ENCODE data around the gene PLCB4.

The PLCB4 gene

DNA sequence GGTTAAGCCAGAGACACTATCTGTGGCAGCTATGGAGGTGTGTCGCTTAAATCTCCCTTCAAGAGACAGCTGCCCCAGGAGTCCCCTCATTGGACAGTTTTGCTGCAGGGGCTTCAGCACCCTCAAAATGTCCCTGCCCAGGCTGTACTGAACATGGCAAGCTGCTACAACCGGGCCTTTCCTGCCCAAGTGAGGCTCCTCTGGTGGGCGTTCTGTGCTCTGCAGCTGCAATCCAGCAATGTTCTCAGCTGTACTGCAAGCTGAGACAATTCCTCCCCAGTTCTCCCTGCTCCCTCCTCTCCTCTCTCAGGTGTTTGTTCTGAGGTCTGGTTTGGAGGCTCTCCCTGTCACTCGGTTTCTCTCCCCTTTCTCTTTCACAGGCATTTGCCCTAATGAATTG, 254.7 kb downstream of the PLCB4 start:
- no peak for DNase-seq (ENCODE audit: low read depth)

DNA sequence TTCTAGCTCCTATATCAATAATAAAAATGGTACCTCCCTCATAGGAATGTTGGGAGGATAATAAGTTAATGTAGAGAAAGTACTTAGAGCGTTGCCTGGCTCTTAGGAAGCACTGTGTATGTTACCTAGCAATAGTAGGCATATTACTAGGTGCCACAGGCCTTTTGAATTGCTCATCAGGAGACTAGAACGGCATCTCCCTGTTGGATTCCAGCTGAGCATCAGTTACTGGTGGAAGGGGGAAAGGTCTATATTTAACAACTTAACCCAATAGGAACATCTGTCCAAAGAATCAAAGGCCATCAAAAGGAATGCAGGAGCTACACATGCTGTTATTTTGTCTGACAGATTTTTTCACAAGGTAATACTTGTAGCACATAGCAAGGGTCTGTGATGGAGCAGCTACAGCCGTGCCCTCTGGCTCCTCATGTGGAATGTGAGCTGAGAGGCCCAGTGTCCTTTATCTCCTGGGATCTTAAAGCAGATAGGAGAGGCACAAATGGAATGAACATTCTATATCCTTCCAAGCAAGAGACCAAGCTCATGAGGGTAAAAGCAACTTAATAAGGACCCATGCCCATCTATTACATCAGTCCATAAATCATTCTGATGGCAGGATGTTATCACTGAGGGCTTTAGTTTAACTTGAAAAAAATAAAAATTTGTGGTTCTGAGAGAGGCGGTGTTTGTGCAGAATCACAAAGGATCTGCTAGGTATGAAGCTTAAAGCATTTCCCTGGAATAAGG, 260.6 kb downstream of the PLCB4 start:
- DNase-seq (ENCODE audit: low read depth): no peak

DNA sequence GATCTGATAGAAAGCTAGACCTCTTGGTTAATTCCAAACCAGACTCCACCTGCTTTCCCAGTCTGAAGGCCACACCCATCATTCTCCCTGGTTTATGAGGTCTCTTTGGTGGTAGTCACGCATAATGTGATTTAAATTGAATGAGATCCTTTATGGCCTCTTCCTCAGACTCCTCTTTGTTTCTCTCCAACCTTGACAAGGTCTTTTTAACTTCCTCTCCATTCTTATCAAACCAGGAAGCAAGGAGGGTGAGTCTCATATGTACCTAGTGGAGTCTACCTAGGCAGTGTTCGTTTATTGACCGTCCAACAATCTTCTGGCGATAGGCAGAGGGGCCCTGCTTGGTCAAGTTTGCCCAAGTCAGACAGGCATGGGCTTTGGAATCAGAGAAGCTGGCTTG, 261.3 kb downstream of the PLCB4 start:
- no peak for DNase-seq (ENCODE audit: low read depth)

DNA sequence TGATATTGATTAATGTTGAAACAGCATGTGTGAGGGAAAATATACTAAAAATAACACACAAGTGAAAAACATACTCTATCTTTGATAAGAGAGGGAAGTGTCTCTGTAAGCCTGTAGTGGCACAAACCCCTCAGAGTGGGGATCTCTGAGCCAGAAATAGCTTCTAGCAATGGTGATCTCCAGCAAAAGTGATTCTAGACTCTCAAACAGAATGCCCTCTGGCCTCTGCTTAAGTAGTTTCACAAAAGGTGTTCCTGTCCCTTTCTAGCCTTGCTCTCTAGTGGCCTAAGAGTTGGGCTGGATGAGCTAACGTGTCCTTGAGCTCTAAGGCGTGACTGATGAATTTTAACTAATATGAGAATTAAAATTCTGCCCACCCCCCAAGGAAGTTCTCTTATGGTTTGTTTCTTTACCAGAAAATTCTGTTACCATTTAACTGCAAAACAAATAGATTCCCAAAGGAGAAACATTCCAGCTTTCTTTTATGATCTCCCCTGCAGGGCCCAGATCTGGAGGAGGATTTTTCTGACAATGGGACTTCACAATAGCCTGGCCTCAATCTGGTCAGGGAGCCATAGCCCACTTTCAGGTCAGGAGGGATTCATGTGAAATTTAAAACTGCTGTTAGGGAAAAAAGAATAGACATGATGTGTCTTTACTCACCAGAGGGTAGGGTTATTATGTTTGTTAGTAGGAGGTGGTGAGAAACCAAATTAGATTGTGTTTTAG, 263.0 kb downstream of the PLCB4 start:
- DNase-seq (ENCODE audit: low read depth): no peak

DNA sequence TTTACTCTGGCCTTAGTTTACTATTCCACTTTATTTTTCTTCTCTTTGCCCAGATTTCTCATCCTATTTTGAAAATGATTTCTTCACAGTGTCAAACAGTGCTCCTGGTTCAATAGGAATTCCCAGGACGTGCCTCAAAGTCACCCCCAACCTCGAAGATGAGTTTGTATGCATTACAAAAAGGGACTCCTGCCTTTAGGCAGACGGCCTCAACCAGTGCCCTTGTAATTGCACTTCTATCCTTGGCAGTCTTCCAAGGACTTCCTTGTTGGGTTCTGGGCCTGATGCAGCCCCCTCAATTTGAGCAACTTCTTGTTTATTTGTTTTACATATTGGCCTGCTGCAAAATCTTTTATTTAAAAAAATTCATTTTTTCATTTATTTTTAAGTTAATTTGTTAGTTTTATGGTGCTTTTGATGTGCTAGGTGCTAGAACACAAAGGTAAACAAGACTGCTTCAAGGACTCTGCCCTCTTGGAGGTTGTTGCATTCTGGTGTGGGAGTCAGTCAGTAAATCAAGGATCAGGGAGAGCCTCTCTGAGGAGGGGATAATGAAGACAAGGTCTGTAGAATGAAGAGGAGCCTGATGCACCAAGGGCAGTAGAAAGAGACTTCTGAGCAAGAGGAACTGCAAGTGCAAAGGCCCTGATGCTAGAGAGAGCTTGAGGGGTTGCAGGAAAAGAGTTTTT, 264.0 kb downstream of the PLCB4 start:
- no peak for DNase-seq (ENCODE audit: low read depth)

DNA sequence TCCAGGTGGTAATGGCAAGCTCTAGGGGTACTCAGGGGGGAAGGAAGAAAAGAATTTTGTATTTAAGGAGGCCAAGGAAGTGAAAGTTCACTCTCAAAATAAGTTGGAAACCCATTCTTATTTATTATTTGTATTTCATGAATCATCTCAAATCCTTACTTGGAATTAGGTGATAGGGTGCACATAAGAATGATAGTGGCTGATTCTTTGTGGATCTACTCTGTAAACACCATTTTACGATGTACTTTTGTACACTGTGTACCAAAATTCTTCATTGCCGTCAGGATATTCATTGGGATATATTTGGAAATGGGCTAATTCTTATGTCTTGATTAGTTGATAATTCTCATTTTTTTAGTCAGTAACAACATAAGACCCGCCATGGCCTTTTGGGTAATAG, 266.0 kb downstream of the PLCB4 start:
- no peak for DNase-seq (ENCODE audit: low read depth)

DNA sequence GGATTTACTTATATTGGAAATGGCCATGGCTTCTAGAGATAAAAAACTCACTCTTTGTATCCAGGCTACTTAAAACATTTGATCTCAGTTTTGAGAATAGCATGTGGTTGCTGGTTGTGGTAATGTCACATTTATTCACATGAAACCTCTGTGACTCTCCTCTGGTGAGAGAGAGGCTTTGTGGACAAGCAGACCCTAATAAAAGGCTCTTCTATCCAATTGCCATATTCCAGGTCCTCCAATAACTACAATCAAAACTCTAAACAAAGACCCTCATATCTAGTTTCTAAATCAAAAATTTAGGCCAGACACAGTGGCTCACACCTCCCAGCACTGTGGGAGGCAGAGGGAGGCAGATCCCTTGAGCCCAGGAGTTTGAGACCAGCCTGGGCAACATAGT, 269.2 kb downstream of the PLCB4 start:
- no peak for DNase-seq (ENCODE audit: low read depth)

DNA sequence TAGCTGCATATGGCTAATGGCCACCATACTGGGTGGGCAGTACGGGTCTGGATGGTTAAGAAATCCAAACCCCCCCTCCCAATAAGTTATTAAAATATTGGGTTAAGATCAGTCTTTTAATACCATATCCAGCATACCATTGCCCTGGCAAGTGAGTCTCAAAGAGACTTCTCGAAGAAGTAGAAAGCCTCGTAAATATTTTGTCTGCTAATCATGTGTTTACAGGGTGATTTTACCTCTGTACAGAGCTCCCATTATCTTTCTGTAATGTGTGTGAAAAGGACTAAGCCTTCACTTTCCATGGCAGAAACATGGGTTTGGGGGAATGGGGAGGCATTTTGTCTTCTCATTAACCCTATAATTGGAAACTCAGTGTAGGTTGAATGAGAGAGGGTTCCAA, 270.8 kb downstream of the PLCB4 start:
- DNase-seq (ENCODE audit: low read depth): no peak

DNA sequence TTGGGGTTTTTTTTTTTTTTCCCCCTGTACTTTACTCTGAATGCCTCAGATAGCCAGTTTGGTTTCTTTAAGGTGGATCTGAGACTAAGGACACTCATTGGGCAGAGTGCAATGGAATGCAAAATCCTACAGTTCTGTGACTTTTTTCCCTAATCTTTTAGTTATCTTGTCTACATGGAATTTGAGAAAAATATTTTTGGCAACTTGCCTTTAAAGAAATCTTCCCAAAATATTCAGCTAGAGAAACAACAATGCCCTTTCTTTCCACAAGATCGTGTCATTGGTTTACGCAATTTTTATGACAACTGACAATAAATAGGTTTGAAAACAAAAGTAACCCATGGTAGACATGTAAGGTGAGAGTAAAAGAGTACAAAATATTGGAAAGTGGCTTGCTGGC, 273.8 kb downstream of the PLCB4 start:
- DNase-seq (ENCODE audit: low read depth): no peak

DNA sequence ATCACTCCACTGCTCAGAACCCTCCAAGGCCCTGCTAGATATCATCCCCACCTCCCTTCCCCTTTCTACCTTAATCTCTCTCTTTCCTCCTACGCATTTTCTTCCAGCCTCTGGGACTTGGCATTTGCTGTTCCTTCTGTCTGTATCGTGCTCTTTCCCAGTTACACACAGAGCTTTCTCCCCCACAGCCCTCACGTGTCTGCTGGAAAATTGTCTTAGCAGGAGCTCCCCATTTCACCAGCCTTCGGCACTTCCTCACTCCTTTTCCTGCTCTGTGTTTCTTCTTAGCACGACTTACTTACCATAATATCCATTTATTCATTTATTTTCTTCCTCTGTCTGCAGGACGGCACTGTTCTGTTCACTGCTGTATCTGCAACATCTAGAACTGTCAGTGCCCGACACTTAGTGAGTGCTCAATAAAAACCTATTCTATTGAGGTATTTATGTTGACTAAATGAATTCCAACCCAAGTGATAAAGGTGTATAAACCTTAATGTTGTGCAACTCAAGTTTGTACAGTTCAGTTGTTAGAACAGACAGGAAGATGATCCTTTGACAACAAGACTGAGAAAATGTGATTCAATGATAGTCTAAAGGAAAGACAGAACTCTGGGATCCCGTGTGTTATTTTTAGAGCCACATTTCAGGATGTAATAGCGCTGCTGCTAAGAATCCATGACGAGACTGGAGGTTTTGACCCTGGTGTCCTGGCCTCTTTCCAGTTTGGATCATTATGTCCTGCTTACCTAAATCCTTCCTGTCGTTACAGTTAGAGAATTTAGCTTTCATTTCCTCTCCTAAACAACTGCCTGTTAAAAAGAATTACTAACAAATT, 275.4 kb downstream of the PLCB4 start:
- DNase-seq (ENCODE audit: low read depth): no peak

DNA sequence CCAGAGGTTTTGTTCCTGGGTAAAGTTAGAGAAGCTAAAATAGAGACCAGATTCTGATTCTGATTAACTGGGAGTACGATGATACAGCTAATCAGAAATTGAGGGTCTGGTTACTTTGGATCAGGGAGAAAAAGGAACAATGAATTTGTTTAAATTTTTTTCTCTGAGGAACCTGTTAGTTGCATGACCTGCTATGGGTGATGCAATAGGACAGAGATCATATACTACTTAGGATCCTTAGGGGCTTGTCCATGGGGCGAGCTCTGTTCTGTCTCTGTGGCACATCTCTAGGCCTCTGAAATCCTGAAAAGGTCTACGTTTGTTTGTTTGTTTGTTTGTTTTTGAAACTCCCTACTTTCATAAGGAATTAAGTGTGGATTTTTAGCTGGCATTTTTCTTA, 279.4 kb downstream of the PLCB4 start:
- DNase-seq (ENCODE audit: low read depth): no peak

DNA sequence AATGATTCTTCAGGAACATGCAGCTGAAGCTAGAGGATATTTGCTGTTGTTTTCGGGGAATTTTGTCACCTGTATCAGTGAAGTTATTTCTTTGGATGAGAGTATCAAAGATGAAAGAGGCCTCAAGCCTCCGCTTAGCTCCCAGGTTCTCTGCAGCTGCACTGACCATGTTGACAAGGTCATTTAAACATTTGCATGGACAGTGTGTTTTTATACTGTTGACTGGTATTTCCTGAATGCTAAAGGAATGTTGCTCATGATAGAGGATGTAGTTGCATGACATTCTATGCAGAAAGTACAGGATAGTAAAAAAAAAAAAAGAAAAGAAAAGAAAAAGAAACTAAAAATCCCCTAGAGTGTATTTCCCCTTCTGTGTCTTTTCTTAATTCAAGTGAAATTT, 279.9 kb downstream of the PLCB4 start:
- no peak for DNase-seq (ENCODE audit: low read depth)

DNA sequence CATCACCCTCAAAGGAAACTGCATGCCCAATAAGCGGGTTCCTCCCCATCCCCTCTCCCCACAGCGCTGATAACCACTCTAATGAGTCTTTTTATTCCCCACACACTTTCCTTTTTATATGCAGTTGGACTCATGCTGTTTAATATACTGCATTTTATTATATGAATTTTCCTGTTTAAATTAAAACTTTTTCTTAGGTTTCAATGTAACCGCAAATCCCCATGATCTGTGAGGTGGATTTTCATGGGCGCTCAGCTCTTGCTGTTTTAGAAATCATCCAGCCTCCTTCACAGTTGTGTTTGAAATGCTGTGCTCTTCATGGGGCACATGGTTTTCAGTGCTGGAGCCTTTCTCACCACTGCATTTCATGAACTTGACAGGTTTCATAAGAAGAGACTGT, 280.4 kb downstream of the PLCB4 start:
- DNase-seq (ENCODE audit: low read depth): no peak

DNA sequence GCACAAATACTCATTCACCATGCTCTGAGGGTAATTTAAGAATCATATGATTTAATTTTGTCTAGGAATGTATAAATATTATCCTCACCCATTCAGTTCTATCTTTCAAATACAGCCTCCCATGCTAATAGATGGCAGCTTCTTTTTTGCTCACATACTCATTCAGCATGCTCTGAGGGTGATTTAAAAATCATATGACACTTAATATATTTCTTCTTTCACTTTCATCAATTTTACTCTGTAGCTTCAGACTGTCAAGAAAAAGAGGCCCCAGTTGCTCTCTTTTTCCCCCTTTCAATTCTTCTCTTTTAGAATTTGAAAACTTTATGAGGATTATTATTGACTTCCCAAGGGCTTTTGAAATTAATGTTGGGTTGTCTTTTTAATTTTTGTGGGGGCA, 283.9 kb downstream of the PLCB4 start:
- DNase-seq (ENCODE audit: low read depth): no peak

DNA sequence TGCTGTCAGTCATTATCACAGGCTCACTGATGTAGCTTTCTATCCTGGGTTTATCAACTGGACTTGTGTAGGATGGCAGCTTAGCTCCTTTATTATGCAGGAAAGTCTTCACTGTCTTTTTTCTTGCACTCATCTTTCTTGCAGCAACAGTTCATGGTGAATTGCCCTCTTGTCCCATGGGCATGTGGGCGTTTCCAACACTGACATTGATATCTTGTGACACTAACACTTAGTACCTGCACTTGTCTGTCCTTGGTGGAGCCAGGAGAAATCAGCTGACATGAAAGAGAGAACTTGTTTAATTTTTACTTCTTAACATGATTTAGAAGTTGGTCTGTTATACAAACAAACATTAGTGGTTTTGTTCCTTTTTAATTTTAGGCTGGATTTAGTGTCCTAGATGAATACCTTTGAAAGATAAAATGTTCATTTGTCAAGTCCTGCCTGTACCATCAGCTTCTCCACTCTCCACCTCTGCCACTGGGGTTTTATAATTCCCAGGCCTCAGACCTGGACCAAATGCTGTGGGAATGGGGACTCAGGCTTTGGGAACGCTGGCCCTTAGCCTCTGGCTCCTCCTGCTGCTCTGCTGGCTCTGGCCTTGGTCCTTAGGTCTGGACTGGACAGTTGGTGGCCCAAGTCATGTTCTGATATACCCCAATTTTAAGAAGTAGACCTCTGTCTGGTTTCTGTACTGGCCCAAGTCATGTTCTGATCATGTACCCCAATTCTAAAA, 284.5 kb downstream of the PLCB4 start:
- DNase-seq (ENCODE audit: low read depth): no peak

DNA sequence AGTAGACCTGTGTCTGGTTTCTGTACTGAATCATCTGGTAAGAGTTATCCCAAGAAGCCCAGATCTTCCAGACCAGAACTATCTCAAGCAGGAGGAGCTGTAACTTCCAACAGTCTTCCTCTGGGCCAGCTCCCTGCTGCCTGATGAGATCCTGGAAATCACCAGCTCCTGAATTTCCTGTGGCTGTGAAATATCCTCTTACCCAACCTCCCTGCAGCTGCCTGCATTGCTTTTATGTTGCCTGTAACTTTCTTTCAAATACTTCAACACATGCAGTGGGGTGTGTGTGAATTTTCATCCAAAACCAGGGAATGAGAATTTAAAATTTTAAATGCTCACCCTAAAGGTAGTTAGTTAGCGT, 285.0 kb downstream of the PLCB4 start:
- DNase-seq (ENCODE audit: low read depth): no peak

DNA sequence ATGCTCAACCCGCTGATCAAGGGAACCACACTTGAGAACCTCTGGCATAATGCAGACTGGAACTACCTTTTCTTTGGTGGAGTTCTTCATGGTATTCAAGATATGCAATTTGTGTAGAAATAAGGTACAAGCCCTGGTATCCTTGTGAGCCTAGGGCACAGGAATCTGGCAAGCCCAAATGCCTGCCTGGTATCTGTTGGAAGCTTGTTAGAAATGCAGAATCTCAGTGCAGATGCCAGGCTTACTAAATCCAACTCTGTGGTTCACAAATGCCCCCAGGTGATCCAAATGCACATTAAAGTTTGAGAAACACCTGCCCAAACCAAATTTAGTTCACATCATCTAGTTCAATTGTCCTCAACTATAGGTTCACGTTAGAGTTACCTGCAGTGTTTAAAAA, 285.7 kb downstream of the PLCB4 start:
- DNase-seq (ENCODE audit: low read depth): no peak

DNA sequence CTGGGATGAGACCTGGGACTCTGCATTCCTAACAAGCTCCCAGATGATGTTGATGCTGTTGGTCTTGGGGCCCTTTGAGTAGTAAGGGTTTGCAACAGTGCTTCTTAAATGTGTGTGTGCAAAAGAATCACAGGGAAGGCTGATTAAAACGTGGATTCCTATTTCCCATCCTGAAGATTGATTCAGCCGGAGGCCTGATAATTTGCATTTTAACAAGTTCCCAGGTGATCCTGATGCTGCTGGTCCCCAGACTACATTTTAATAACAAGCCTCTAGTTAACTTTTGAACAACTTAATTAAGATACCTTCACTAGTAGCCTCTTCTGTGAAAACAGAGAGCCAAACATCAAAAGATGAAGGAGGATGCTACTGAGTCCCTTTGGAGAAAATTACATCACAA, 289.1 kb downstream of the PLCB4 start:
- no peak for DNase-seq (ENCODE audit: low read depth)

DNA sequence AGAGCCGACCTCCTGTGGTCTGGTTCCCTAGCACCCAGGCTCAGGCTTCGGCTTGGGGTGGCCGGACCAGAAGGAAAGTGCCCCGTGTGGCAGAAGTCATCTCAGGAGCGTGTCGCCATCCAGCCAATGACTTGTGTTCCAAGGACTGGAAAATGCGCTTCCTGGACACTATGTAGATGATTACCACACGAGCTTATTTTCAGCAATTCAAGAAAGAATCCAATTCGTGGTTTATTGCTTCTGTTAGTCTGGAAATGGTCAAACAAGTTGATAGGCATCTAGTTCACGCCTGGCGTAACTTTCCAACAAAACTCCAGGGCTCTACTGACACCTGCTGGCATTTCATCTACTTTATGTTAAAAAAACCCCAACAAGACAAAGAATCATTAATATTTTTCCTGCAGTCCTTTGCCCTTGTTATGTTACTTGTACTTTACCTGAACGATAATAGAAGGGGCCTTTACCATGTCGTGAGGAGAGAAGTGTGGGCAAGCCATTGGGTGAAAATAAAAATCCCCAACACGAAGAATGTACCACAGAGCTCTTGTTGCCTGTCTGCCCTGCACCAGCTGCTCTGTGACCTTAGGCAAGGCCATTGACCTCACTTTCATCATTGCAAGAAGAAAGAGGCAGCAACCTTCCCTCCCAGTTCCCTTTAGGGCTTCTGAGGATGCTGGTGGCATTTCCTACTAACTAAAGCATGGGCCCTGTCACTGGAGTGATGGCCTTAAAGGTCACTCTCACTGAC, 290.8 kb downstream of the PLCB4 start:
- DNase-seq (ENCODE audit: low read depth): peak; percentile 58

DNA sequence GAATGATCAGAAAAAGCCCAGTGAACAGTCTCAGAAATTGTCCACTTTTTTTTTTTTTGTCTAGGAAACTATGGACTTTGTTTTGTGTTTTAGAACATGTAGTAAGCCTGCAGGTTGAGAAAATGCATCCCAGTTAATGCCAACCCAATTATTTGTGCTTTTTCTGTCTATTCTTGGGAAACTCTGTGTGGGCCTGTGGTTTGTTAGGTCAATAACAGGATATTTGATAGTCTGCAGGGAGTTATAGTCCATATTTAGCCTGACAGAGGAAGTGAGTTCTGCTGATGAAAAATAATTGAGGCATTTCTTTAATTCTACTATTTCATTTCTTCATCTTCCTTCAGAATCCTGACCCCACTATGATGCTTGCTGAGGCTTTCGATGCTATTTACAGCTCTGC, 291.5 kb downstream of the PLCB4 start:
- DNase-seq (ENCODE audit: low read depth): peak; percentile 50

DNA sequence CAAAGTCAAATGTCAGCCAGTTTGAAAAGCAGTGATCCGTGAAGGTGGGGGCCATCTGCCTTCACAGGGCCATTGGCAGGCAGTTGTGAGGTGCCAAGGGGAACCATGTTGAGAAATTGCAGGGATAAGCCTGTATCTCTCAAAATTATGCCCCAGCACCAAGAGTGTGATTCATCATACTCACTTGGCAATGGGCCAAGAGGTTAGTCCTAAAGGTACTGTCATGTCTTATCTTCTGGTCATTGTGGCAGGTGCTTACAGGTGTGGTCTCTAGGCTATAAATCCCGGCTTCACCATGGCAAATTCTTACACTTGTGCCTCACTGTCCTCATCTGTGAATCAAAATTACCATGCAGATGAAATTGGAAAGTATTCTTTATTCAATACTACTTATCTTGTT, 294.8 kb downstream of the PLCB4 start:
- DNase-seq (ENCODE audit: low read depth): no peak

Measured in stromal cell of bone marrow (primary cell).